ENCODE results near the gene RASSF5.
"Not testable (repeated sequence)": the region's sequence is repeated elsewhere in the genome, so short reads cannot be mapped to it uniquely, and the experiment has no call there.

Gene RASSF5

DNA sequence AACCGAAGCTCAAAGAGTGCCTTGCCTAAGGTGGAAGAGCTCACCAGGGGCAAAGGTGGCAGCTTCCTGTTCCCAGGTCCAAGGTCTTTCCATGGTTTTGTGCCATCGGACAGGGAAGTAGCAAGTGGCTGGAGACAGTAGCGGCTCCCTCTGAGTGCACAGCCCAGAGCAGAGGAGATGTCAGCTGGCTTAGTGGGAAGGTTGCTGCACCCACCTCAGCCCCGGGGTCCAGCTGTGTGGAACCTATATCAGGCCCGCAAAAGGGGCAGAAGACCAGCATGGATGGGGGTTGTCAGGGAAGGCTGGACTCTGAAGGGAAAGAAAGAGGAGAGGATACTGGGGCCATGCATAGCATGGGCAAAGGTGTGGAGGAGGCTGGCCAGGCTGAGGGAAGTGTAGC is 30.2 kb upstream of the RASSF5 start:
- no peak for DNase-seq (ENCODE audit: low read depth)

- DNase-seq (ENCODE audit: low read depth), result no peak
Observed at GRCh38 chr1:206477581-206478380, 29.6 kb upstream of the RASSF5 start.

GRCh38 chr1:206478746-206479145 is 28.6 kb upstream of the RASSF5 start:
- no peak for DNase-seq (ENCODE audit: low read depth)

- peak; percentile 47 for DNase-seq (ENCODE audit: low read depth)
Observed at GRCh38 chr1:206479183-206480125, 27.9 kb upstream of the RASSF5 start.

GRCh38 chr1:206480211-206480610 is 27.1 kb upstream of the RASSF5 start:
- DNase-seq (ENCODE audit: low read depth), result no peak

GRCh38 chr1:206482611-206483010 is 24.7 kb upstream of the RASSF5 start:
- no peak for DNase-seq (ENCODE audit: low read depth)

GRCh38 chr1:206483864-206484263 is 23.5 kb upstream of the RASSF5 start:
- not testable (repeated sequence) for DNase-seq (ENCODE audit: low read depth)

GRCh38 chr1:206484901-206485300 is 22.4 kb upstream of the RASSF5 start:
- no peak for DNase-seq (ENCODE audit: low read depth)

- no peak for DNase-seq (ENCODE audit: low read depth)
Observed at GRCh38 chr1:206486995-206487788, 20.1 kb upstream of the RASSF5 start.

GRCh38 chr1:206487970-206488369 is 19.4 kb upstream of the RASSF5 start:
- DNase-seq (ENCODE audit: low read depth), result no peak

- DNase-seq (ENCODE audit: low read depth), result no peak
Observed at GRCh38 chr1:206488466-206488865, 18.9 kb upstream of the RASSF5 start.

- peak; percentile 72 for DNase-seq (ENCODE audit: low read depth)
Observed at GRCh38 chr1:206489980-206490770, 17.2 kb upstream of the RASSF5 start.

- no peak for DNase-seq (ENCODE audit: low read depth)
Observed at GRCh38 chr1:206490771-206491405, 16.4 kb upstream of the RASSF5 start.

GRCh38 chr1:206491616-206492015 is 15.7 kb upstream of the RASSF5 start:
- no peak for DNase-seq (ENCODE audit: low read depth)

GRCh38 chr1:206492589-206492988 is 14.7 kb upstream of the RASSF5 start:
- no peak for DNase-seq (ENCODE audit: low read depth)

DNA sequence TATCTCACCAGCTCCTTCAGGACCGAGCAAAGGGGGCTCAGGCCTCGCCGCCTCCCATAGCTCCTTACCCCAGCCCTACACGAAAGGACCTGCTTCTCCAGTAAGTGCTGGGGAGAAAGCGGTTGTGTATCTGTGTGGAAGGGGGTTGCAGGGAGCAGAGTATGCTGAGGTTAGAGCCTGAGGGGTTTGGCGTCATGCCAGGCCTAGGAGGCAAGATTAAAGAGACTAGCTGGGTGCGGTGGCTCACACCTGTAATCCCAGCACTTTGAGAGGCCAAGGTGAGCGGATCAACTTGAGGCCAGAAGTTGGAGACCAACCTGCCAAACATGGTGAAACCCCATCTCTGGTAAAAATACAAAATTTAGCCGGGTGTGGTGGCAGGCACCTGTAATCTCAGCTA is 14.1 kb upstream of the RASSF5 start:
- no peak for DNase-seq (ENCODE audit: low read depth)

GRCh38 chr1:206495011-206495461 is 12.3 kb upstream of the RASSF5 start:
- no peak for DNase-seq (ENCODE audit: low read depth)

DNA sequence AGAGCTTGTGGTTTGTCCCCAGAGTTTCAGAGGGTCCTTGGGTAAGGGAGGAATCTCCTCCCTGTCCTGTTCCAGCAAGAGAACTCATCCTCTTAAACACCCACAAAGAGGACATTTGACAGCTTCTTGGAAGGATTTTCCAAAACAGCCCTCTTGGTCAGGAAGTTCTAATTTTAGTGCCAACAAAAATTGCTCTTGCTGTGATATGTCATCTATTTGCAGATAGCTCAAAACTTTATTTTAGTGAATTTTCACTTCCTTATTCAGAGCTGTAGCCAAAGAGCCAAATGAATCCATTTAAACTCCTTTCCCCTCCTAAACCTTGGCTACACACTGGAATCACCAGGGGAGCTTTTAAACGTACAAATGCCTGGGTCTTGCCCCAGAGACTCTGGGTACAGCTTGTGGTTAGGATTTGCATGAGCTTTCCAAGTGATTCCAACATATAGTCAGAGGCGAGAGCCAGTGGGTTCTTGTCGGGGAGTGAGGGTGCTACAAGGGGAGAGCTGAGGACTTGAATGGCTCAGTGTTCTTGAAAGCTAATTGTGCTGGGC is 11.8 kb upstream of the RASSF5 start:
- no peak for DNase-seq (ENCODE audit: low read depth)

DNA sequence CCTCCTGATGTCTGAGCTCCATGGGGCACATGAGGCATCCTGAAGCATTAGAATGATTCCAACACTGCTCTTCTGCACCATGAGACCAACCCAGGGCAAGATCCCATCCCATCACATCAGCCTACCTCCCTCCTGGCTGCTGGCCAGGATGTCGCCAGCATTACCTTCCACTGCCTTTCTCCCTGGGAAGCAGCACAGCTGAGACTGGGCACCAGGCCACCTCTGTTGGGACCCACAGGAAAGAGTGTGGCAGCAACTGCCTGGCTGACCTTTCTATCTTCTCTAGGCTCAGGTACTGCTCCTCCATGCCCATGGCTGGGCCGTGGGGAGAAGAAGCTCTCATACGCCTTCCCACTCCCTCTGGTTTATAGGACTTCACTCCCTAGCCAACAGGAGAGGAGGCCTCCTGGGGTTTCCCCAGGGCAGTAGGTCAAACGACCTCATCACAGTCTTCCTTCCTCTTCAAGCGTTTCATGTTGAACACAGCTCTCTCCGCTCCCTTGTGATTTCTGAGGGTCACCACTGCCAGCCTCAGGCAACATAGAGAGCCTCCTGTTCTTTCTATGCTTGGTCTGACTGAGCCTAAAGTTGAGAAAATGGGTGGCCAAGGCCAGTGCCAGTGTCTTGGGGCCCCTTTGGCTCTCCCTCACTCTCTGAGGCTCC is 11.1 kb upstream of the RASSF5 start:
- no peak for DNase-seq (ENCODE audit: low read depth)

DNA sequence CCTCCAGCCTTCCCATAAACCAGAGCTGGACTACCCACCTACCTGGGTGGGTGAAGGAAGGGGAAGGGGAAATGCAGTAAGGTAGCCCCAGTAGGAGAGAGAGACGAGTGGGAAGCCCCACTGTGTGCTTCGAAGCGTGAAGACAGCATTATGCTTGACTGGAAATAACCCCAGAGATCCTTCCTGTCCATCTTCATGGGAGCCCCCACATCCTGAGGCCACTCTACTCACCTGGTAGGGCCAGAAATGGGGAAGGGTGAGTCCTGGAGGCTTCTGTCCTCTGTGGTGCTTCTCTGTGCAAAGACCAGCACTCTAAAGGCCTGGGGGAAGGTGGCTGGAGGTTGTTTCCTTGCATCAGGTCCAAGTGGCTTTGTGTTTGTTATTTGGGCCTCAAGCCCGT is 10.0 kb upstream of the RASSF5 start:
- no peak for DNase-seq (ENCODE audit: low read depth)
